Uterus (tissue), 4 donors: ENCODE results near the gene ZNRD2. TPM values are rescaled to one million over a fixed set of nuclear protein-coding genes. Genes with fewer than 3 reads are reported as not detected.
A peak's percentile ranks its signal among the peaks of the same experiment; 100 is the strongest.

ENCODE experiments used
- DNase-seq, 2 donors: peaks; one replicate each; pipeline ENCODE4 v3.0.0-alpha.2; 2019 to 2020
- H3K27ac ChIP-seq, 2 donors: fragments of 200-600 bp; sonication (generic); 1 replicate in 1 of 2; 2 replicates in 1 of 2; pipeline ENCODE4 v1.5.1; 2016 to 2018
- H3K27me3 ChIP-seq, 2 donors: fragments of 200-600 bp; sonication (generic); one replicate each; pipeline ENCODE4 v1.5.1; 2018 to 2019; ENCODE audit warnings: control low read depth in 1 of 2
- H3K36me3 ChIP-seq, 2 donors: fragments of 200-600 bp; sonication (generic); one replicate each; pipeline ENCODE4 v1.5.1; 2019; ENCODE audit warnings: control low read depth in 1 of 2
- H3K4me1 ChIP-seq, 2 donors: fragments of 200-600 bp; sonication (generic); one replicate each; pipeline ENCODE4 v1.5.1; 2018 to 2019; ENCODE audit warnings: control low read depth in 1 of 2
- H3K4me3 ChIP-seq, 2 donors: fragments of 200-600 bp; sonication (generic); 1 replicate in 1 of 2; 2 replicates in 1 of 2; pipeline ENCODE4 v1.5.1; 2018 to 2019; ENCODE audit warnings: mild to moderate bottlenecking in 1 of 2
- H3K9me3 ChIP-seq, 2 donors: fragments of 200-600 bp; sonication (generic); one replicate each; pipeline ENCODE4 v1.5.1; 2019; ENCODE audit warnings: control low read depth in 1 of 2
- POLR2A ChIP-seq, 2 donors: fragments of 450-650 bp; IDR thresholded peaks; one replicate each; pipeline ENCODE4 v1.6.1; 2016; ENCODE audit warnings: antibody characterized with exemption in 2 of 2, mild to moderate bottlenecking in 1 of 2, moderate library complexity in 1 of 2
- intact Hi-C: fragments of 100-400 bp; cut with DNase I; formaldehyde crosslinking; loops from one replicate; pipeline ENCODE4 v1.15.1; 2023; ENCODE audit warnings: low total_unique reads
- total RNA-seq, 4 donors: library from RNA; depleted of rRNA in 3 of 4; stranded (reverse); fragments of >200 nt in 3 of 4; gene quantifications; one replicate each; pipeline versions ENCODE4 v1.1.0 to v1.2.4, GENCODE V29; 2014 to 2023
- TF ChIP-seq, protein P1 (sequence below), 4 experiments: fragments of 200-600 bp in 2 of 4; fragments of 450-650 bp in 2 of 4; sonication (generic) in 2 of 4; IDR thresholded peaks; one replicate each; pipeline ENCODE4 v1.5.1; 2016 to 2019; ENCODE audit warnings: antibody characterized with exemption in 4 of 4, mild to moderate bottlenecking in 2 of 4, moderate library complexity in 1 of 4
- donor health status: DM: yes; HTN: yes; CAD: no.

Gene ZNRD2
- total RNA-seq, 4 donors from 2014 or later, result 12.3 to 42.6 (median 31.6) TPM

DNA sequence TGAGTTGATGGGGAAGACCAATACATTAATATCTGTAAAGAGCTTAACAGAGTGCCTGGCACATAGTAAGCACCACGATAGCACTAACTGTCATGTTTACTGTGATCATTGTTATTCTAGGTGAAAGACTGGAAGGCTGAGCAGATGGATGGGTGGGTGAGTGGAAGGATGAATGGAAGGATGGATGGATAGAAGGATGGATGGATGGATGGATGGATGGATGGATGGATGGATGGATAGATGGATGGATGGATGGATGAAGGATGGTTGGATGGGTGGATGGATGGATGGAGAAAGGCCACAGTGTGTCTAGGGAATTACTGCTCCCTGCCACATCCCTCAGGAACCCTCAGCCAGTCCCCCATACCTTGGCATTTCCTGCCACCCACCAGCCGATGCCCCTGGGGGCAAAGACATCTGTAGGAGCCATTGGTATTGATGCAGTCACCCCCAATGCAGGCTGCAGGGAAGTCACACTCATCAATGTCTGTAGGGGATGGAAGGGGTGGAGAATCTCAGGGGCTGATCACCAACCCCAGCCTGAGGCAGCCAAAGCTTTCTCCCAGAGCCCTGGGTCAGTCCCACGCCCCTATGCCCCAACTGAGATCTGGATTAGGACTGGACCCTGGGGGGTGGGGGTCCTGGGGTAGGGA is 27.4 kb upstream of the ZNRD2 start:
- TF ChIP-seq POLR2A (IDR thresholded peaks at IDR 0.05), result no peak
- TF ChIP-seq, protein P1, sequence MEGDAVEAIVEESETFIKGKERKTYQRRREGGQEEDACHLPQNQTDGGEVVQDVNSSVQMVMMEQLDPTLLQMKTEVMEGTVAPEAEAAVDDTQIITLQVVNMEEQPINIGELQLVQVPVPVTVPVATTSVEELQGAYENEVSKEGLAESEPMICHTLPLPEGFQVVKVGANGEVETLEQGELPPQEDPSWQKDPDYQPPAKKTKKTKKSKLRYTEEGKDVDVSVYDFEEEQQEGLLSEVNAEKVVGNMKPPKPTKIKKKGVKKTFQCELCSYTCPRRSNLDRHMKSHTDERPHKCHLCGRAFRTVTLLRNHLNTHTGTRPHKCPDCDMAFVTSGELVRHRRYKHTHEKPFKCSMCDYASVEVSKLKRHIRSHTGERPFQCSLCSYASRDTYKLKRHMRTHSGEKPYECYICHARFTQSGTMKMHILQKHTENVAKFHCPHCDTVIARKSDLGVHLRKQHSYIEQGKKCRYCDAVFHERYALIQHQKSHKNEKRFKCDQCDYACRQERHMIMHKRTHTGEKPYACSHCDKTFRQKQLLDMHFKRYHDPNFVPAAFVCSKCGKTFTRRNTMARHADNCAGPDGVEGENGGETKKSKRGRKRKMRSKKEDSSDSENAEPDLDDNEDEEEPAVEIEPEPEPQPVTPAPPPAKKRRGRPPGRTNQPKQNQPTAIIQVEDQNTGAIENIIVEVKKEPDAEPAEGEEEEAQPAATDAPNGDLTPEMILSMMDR (IDR thresholded peaks at IDR 0.05), result no peak
- Histone ChIP-seq H3K36me3 (no peaks in the 10 kb centered on the region), H3K27ac (no peak overlapping the region), H3K9me3 (no peaks in the 10 kb centered on the region), H3K27me3 (no peaks in the 10 kb centered on the region), H3K4me3 (no peak overlapping the region), H3K4me1 (peaks cover 10 to 12% of the 10 kb centered on the region in 2 donors)
- intact Hi-C loops, result no loop called here
- no peak for DNase-seq

DNA sequence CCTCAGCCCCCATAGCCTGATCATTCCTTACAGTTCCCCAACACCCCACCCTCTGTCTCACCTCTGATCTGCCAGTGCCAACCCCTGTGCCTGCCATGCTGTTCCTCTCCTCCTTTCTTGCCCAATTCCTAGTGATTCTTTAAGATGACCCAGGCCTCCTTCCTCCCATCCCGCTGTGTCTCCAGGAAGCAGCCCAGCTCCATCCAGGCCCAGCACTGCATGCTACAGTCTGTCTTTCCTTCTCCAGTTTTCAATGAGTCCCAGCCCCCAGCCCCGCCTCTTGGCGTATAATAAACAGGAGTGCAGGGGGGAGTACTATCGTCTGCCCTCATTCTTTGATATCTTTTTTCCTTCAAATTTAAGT is 24.4 kb upstream of the ZNRD2 start:
- intact Hi-C loops, result no loop called here
- H3K36me3 ChIP-seq, result no peaks in the 10 kb centered on the region
- peak overlapping the region in 1 of 2 donors; percentile 63 for H3K27ac ChIP-seq
- H3K9me3 ChIP-seq, result no peaks in the 10 kb centered on the region
- DNase-seq, result no peak
- H3K4me1 ChIP-seq, result peaks cover 7 to 10% of the 10 kb centered on the region in 2 donors
- H3K4me3 ChIP-seq, result no peak overlapping the region
- H3K27me3 ChIP-seq, result no peaks in the 10 kb centered on the region
- TF ChIP-seq, protein P1 (IDR thresholded peaks at IDR 0.05), result no peak

DNA sequence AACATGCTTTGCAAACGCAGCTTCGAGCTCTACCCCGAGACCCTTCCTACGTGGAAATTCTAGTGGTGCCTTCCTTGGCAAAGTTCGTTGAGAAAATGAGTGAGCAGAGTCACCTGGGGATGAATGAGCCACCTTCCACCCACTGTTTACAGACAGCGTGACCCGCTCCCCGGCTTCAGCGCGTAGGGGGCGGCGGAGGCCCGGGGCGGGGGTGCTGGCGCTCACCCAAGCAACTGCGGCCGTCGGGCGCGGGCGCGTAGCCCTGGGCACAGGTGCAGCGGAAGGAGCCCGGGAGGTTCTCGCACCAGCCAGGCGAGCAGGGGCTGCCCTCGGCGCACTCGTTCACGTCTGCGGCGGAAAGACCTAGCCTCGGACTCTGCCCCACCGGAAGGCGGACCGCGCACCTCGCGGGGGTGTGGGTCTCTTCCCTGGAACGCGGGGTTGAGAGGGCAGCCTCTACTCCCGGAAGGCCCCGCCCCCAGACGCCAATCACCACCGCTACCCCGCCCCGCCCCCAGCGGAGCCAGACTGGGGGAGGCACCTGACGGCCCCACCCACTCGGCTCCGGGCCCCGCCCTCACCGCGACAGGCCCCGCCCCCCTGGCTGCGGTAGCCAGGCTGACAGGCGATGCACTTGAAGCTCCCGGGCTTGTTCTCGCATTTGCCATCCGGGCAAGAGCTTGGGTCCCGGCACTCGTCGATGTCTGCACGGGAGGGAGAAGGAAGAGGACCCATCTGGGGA is 23.9 kb upstream of the ZNRD2 start:
- intact Hi-C loops, result no loop called here
- Histone ChIP-seq H3K9me3 (no peaks in the 10 kb centered on the region), H3K27me3 (no peaks in the 10 kb centered on the region), H3K27ac (peak overlapping the region in 1 of 2 donors; percentile 63), H3K4me1 (peaks cover 3 to 6% of the 10 kb centered on the region in 2 donors), H3K36me3 (no peaks in the 10 kb centered on the region), H3K4me3 (no peak overlapping the region)
- peak; percentile 72 for DNase-seq
- no peak for TF ChIP-seq POLR2A (IDR thresholded peaks at IDR 0.05)
- TF ChIP-seq, protein P1 (IDR thresholded peaks at IDR 0.05), result no peak

DNA sequence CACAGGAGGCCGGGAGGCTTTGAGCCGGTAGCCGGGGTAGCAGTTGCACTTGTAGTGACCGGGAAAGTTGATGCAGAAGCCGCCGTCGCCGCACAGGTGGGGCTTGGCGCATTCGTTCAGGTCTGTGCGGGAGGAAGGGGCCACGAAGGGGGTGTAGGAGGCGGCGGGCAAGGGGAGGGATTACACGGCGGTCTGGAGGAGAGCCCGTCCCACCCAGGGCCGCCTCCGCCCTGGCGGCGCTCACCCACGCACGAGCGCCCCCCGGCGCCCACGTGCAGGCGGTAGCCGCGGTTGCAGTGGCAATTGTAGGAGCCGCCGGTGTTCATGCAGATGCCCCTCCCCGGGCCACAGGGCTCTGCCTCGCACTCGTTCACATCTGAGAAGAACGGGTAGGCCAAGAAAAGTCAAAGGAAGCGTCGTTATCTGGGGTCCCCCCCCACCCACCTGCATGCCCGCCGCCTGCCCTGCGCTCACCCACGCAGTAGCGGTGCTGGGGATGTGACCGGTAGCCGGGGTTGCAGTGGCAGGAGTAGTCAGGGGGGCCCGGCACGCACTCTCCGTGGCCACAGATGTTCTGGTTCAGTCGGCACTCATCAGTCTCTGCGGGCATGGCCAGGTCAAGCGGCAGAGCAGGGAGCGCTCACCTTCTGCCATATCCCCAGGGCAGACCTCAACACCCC is 22.7 kb upstream of the ZNRD2 start:
- DNase-seq, result no peak
- Histone ChIP-seq H3K27me3 (no peaks in the 10 kb centered on the region), H3K9me3 (no peaks in the 10 kb centered on the region), H3K36me3 (no peaks in the 10 kb centered on the region), H3K4me1 (no peaks in the 10 kb centered on the region), H3K27ac (peak overlapping the region in 1 of 2 donors; percentile 63), H3K4me3 (no peak overlapping the region)
- intact Hi-C loops, result no loop called here
- TF ChIP-seq POLR2A (IDR thresholded peaks at IDR 0.05), result no peak
- TF ChIP-seq, protein P1 (IDR thresholded peaks at IDR 0.05), result no peak

DNA sequence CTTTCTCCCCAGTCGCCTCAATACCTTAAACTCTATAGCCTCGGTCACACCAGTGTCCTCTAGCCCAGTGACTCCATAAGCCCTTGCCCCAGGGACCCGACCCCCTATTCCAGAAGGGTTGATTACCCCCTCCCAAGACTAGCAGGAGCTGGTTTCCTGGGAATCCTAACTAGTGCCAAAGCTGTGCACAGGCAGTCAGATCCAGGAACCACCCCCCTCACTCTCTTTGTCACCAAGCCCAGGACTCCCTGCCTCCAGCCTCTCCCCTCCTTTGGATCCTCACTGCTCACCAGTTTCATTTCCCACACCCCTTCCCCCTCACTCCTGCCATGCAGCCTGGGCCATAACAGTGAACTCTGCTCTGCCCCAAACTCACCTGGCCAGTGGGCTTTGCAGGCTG is 21.9 kb upstream of the ZNRD2 start:
- Histone ChIP-seq H3K9me3 (no peaks in the 10 kb centered on the region), H3K27ac (no peak overlapping the region), H3K27me3 (no peaks in the 10 kb centered on the region), H3K36me3 (no peaks in the 10 kb centered on the region), H3K4me3 (no peak overlapping the region), H3K4me1 (no peaks in the 10 kb centered on the region)
- intact Hi-C loops, result no loop called here
- TF ChIP-seq, protein P1 (IDR thresholded peaks at IDR 0.05), result no peak
- TF ChIP-seq POLR2A (IDR thresholded peaks at IDR 0.05), result no peak
- no peak for DNase-seq
